Fibroblast of lung (primary cell): ENCODE data around the gene IL10RA. TPM values are rescaled to one million over a fixed set of nuclear protein-coding genes. Genes with fewer than 3 reads are reported as not detected.
"Not testable (repeated sequence)": the region's sequence is repeated elsewhere in the genome, so short reads cannot be mapped to it uniquely, and the experiment has no call there.

Experiments
- DNase-seq, 2 donors: peaks; one replicate each; pipeline versions ENCODE4 v3.0.0 to v3.0.0-alpha.2; 2010; ENCODE audit warnings: low read depth in 2 of 2
- H2AFZ ChIP-seq: 2 replicates; pipeline ENCODE4 v1.5.1; 2012; ENCODE audit warnings: low read length, control low read depth, inconsistent platforms
- H3K27ac ChIP-seq: 2 replicates; pipeline ENCODE4 v1.5.1; 2011; ENCODE audit warnings: low read length, control low read depth; ENCODE audit not compliant: insufficient read depth
- H3K27me3 ChIP-seq: 2 replicates; pipeline ENCODE4 v1.5.1; 2011; ENCODE audit warnings: mild to moderate bottlenecking, low read length; ENCODE audit not compliant: control insufficient read depth, insufficient read depth
- H3K36me3 ChIP-seq: 2 replicates; pipeline ENCODE4 v1.5.1; 2011; ENCODE audit warnings: low read length; ENCODE audit not compliant: control insufficient read depth, insufficient read depth
- H3K4me1 ChIP-seq: 2 replicates; pipeline ENCODE4 v1.5.1; 2011; ENCODE audit warnings: low read length; ENCODE audit not compliant: control insufficient read depth, insufficient read depth; ENCODE audit errors: extremely low read depth
- H3K4me2 ChIP-seq: 2 replicates; pipeline ENCODE4 v1.5.1; 2011; ENCODE audit warnings: low read length, control low read depth; ENCODE audit not compliant: insufficient read depth; ENCODE audit errors: extremely low read depth
- H3K4me3 ChIP-seq, 4 experiments: fragments of 200-600 bp in 1 of 4; sonication (generic) in 1 of 4; replicated peaks in 1 of 4; 2 replicates each; pipeline ENCODE4 v1.5.1; 2011 to 2016; ENCODE audit warnings: low read length in 4 of 4, low read depth in 3 of 4, mild to moderate bottlenecking in 3 of 4, control low read depth in 2 of 4, inconsistent platforms in 1 of 4, mixed read lengths in 1 of 4; ENCODE audit not compliant: insufficient read depth in 1 of 4; ENCODE audit errors: control extremely low read depth in 1 of 4
- H3K79me2 ChIP-seq: 2 replicates; pipeline ENCODE4 v1.5.1; 2012; ENCODE audit warnings: mild to moderate bottlenecking, low read length, inconsistent platforms; ENCODE audit not compliant: control insufficient read depth, insufficient read depth
- H3K9ac ChIP-seq: 2 replicates; pipeline ENCODE4 v1.5.1; 2011; ENCODE audit warnings: mild to moderate bottlenecking, low read length, control low read depth; ENCODE audit not compliant: insufficient read depth
- H3K9me3 ChIP-seq: 2 replicates; pipeline ENCODE4 v1.5.1; 2012; ENCODE audit warnings: low read depth, low read length; ENCODE audit not compliant: control insufficient read depth, insufficient read depth
- H4K20me1 ChIP-seq: 2 replicates; pipeline ENCODE4 v1.5.1; 2011; ENCODE audit warnings: low read length; ENCODE audit not compliant: control insufficient read depth, insufficient read depth; ENCODE audit errors: extremely low read depth
- EZH2 ChIP-seq: IDR thresholded peaks from 2 replicates; pipeline ENCODE4 v1.5.1; 2012; ENCODE audit warnings: low read length, control low read depth, mild to moderate bottlenecking; ENCODE audit errors: missing control alignments
- polyA plus RNA-seq, 2 donors: library from polyadenylated mRNA; depleted of rRNA in 1 of 2; stranded (reverse) in 1 of 2; unstranded in 1 of 2; fragments of >200 nt; gene quantifications; 2 replicates each; pipeline ENCODE4 v1.2.1, GENCODE V29; 2011 to 2012; ENCODE audit warnings: missing spikeins in 1 of 2
- total RNA-seq: library from RNA; depleted of rRNA; stranded (reverse); fragments of >200 nt; gene quantifications from 2 replicates; pipeline ENCODE4 v1.2.1, GENCODE V29; 2014
- TF ChIP-seq, protein P1 (sequence below), 2 donors: IDR thresholded peaks in 1 of 2; conservative IDR thresholded peaks in 1 of 2; 1 replicate in 1 of 2; 2 replicates in 1 of 2; pipeline ENCODE4 v1.5.1; 2011 to 2012; ENCODE audit warnings: low read length in 2 of 2, control low read depth in 1 of 2, inconsistent platforms in 1 of 2, low read depth in 1 of 2, mild to moderate bottlenecking in 1 of 2

Gene IL10RA
- total and polyA plus RNA-seq, 2 donors (not counting 1 experiment from before 2014, with no cell fraction given): 0.17 TPM; not detected in 1

- H3K4me1 ChIP-seq, H4K20me1 ChIP-seq, H3K9ac ChIP-seq, DNase-seq, H3K4me3 ChIP-seq, H3K27ac ChIP-seq, H3K36me3 ChIP-seq, H3K9me3 ChIP-seq, H3K79me2 ChIP-seq, H3K27me3 ChIP-seq, H2AFZ ChIP-seq, H3K4me2 ChIP-seq: not testable (repeated sequence)
Observed at GRCh38 chr11:117948466-117948865, 37.7 kb upstream of the IL10RA start.

- no peak for DNase-seq
- Histone ChIP-seq H3K27me3 (peaks cover 2% of the 10 kb centered on the region), H2AFZ (no peak overlapping the region)
Observed at GRCh38 chr11:117949062-117949461, 37.1 kb upstream of the IL10RA start.

GRCh38 chr11:117950301-117950700, 35.9 kb upstream of the IL10RA start:
- no peaks in the 10 kb centered on the region for H3K4me1 ChIP-seq
- TF ChIP-seq, protein P1, sequence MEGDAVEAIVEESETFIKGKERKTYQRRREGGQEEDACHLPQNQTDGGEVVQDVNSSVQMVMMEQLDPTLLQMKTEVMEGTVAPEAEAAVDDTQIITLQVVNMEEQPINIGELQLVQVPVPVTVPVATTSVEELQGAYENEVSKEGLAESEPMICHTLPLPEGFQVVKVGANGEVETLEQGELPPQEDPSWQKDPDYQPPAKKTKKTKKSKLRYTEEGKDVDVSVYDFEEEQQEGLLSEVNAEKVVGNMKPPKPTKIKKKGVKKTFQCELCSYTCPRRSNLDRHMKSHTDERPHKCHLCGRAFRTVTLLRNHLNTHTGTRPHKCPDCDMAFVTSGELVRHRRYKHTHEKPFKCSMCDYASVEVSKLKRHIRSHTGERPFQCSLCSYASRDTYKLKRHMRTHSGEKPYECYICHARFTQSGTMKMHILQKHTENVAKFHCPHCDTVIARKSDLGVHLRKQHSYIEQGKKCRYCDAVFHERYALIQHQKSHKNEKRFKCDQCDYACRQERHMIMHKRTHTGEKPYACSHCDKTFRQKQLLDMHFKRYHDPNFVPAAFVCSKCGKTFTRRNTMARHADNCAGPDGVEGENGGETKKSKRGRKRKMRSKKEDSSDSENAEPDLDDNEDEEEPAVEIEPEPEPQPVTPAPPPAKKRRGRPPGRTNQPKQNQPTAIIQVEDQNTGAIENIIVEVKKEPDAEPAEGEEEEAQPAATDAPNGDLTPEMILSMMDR (conservative IDR thresholded peaks at IDR 0.05 in 1 of 2, IDR thresholded peaks at IDR 0.05 in 1 of 2; ENCODE audit: low read depth in 1 of 2, low read length in 2 of 2): peak in 1 of 2 donors; percentile 11
- TF ChIP-seq EZH2: no peak
- no peak for DNase-seq
- H3K4me2 ChIP-seq: no peak overlapping the region
- no peak overlapping the region for H2AFZ ChIP-seq
- peaks cover 2% of the 10 kb centered on the region for H3K27me3 ChIP-seq
- no peak overlapping the region for H3K9ac ChIP-seq
- H3K36me3 ChIP-seq: no peaks in the 10 kb centered on the region
- H3K4me3 ChIP-seq: no peak overlapping the region
- no peaks in the 10 kb centered on the region for H3K79me2 ChIP-seq
- no peak overlapping the region for H3K27ac ChIP-seq
- no peaks in the 10 kb centered on the region for H3K9me3 ChIP-seq
- no peaks in the 10 kb centered on the region for H4K20me1 ChIP-seq

More at GRCh38 chr11:117949062-117949461, 37.1 kb upstream of the IL10RA start:
- no peaks in the 10 kb centered on the region for H3K79me2 ChIP-seq
- no peaks in the 10 kb centered on the region for H3K4me1 ChIP-seq
- no peak overlapping the region for H3K9ac ChIP-seq
- TF ChIP-seq, protein P1 (conservative IDR thresholded peaks at IDR 0.05 in 1 of 2, IDR thresholded peaks at IDR 0.05 in 1 of 2; ENCODE audit: low read depth in 1 of 2, low read length in 2 of 2): no peak
- TF ChIP-seq EZH2: no peak
- no peaks in the 10 kb centered on the region for H3K36me3 ChIP-seq
- H3K9me3 ChIP-seq: no peaks in the 10 kb centered on the region
- no peak overlapping the region for H3K4me2 ChIP-seq
- no peaks in the 10 kb centered on the region for H4K20me1 ChIP-seq
- no peak overlapping the region for H3K27ac ChIP-seq
- no peak overlapping the region for H3K4me3 ChIP-seq
